ENCODE results near the gene SYK. TPM values are rescaled to one million over a fixed set of nuclear protein-coding genes. Genes with fewer than 3 reads are reported as not detected.
"Not testable (repeated sequence)": the region's sequence is repeated elsewhere in the genome, so short reads cannot be mapped to it uniquely, and the experiment has no call there.

The SYK gene
- total RNA-seq, 1 donor from 2014 or later, result 42.9 TPM

DNA sequence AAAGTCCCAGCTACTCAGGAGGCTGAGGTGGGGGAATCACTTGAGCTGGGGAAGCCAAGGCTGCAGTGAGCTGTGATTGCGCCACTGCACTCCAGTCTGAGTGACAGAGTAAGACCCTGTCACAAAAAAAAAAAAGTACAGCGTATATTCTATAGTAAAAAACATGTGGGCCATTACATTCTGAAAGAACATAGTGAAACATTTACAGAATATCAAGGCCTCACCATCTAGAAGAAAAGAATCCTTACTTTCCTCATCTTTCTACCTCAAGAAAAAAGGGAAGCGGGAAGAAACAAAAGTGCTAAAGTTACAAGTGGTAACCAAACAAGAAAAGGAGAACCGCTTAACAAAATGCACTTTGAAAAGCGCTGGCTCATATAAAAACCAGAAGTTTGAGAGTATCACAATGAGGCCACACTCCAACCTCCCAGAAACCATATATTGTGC is 5.7 kb upstream of the SYK start:
- DNase-seq (ENCODE audit: low spot score), result no peak

DNA sequence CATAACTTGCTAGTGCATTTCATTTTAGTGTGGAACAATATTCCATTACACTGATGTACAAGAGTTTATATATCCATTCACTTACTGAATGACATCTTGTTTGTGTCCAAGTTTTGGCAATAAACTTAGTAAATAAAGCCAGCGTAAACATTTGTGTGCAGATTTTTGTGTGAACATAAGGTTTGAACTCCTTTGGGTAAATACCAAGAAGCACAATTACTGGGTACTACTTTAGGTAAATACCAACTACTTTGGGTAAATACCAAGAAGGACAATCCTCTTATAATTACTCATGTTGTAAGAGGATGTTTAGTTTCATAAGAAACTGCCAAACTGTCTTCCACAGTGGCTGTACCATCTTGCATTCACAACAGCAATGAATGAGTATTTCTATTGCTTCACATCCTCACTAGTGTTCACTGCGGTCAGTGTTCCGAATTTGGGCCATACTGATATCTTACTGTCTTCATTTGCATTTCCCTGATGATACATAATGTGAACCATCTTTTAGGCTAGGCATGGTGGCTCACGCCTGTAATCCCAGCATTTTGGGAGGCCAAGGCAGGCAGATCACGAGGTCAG is 2.3 kb upstream of the SYK start:
- DNase-seq (ENCODE audit: low spot score), result no peak

DNA sequence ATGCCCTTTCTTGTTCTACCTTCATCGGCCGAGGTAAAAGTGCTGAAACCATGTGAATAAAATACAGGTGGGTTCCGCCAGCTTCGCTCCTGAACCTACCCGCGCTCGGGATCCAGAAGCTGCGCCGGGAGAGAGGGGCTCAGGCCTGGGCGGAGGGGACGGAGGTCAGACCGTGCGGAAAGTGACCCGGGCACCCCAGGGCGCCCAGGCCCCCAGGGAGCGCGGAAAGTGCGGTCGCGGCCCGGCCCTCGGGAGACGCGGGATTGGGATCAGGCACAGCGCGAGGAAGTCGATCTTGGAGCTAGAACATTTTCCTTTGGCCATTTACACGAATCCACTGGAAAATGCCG is 329 bp downstream of the SYK start:
- DNase-seq (ENCODE audit: low spot score), result no peak

DNA sequence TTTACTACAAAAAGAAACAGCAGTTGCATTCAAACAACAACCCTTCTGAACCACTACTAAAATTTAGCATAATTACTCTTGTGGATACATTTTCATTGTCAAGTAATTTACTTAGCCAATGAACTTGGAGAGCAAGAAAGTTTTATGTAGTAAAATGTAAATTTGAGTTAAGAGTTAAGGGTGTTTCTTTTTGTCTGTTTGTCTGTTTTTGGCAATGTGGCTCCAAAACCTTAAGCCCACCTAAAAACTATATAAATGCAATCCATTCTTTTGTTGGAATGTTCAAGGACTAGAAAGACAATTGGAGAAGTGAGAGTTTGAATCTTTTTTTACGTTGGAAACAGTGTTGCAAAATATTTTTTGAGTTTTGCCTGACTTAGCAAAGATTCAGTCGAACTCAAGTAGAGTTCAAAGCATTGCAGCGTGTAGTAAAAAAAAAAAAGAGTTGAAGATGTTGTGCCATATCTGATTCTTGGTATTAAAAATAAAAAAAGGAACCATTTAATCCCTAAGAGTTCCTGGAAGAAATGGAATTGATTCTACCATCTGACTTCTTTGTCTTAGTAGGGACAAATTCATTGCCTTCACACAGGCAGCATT is 867 bp downstream of the SYK start:
- no peak for DNase-seq (ENCODE audit: low spot score)

DNA sequence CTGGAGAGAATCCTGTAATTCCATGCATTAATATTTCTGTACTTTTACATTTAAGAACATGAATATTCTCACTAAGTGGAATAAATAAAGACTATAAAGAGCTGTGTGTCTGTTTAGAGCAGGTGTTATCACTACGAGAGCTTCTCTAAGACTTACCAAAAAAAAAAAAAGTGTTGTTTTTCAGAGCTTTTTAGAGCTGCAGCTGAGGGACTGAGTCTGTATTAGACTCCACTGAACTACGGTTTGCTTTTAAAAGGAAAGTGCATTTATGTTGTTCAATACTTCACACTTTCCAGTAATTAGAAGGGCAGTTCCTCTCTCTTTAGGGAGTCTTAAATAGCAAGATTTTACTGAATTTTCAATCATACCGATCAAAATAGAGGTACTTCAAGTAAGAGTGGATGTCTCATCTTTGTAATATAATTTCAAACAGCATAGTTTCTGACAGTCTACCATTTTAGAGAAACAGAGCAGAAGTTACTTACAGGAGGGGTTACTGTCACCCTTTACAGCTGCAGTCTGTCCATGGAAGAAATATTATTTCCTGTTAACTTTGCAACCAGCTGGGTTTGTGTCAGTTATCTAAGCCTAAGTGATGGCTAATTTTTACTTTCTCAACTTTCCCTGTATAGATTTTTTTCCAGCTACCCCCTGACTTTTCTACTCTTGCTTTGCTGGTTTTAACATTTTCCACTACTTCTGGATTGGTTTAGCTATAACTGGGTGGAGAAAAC is 2.4 kb downstream of the SYK start:
- DNase-seq (ENCODE audit: low spot score), result no peak

DNA sequence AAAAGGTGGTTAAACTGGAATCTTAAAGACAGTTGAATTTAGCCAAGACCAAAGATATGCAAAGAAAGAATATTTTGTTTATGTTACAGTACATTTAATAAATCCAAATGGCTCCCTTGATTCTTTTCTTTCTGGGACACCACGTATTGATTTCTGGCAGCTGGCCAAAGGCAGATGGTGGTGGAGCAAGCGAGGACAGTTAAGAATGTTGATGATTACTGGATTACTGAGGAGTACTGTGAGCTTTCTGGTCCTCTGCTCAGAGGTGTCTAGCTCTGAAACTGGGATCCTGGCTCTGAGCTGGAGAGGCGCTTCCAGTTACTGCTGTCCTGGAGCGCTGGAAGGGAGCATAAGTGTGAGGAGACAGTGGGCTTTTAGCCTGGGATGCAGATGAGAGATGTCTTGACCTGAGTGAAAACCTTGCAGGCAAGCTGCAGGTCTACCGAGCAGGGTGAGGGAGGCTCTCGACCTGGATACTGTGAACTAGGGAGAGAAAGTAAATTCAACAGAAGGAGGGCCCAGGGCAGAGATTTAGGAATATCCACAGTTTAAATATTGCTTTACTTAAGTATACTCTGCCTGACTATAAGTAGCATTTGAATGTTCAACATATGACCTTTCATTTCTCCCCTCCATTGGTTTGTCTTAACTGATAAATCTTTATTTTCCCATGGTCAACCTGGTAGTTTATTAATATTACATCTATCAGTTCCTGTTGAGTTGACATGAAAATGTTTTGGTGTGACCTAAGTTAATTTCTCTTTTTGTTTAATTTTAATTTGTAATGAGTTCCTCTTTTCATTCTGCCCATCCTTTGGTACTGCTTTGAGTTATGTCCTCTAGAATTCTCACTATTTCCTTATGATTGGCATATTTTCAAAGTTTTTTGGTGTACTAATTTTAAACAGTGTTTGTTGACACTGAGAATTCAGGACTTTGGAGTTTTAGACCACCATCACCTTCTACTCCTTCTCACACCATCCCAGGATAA is 3.7 kb downstream of the SYK start:
- no peak for DNase-seq (ENCODE audit: low spot score)

DNA sequence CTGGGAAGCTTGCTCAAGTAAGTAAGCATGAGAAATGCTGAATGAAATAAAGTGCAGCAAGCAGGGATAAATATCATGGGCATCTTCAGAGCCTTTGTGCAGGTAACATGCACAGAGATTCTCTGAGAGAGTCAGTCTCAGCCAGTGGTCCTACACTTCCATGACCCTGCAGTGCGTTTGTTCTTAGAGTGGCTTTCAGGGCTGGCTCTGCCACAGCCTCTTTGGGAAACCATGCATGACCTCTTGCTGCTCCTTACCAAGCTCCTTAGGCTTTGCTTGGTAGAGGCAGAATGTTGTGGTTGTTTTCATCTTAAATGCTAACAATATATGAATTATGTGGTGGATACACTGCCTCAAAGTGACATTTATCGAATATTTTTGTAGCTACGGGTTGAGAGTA is 5.4 kb downstream of the SYK start:
- DNase-seq (ENCODE audit: low spot score), result no peak

DNA sequence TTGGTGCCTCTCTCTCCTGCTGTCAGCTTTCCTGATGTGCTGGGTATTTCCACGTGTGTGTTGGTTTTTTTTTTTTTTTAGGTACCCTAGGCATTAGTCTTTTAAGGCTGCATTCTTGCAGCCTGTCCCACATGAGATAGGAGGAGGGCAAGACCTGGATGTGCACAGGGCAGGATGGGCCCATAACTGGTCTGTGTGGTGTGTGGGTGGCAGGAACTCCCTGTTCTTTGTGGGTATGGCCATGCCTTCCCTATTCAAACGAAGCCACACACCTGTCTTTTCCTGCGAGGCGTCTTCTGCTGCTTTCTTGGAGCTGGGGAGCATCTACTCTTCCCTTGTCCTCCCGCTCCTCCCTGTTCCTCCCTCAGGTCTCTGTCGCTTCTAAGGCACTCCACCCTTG is 6.8 kb downstream of the SYK start:
- no peak for DNase-seq (ENCODE audit: low spot score)

DNA sequence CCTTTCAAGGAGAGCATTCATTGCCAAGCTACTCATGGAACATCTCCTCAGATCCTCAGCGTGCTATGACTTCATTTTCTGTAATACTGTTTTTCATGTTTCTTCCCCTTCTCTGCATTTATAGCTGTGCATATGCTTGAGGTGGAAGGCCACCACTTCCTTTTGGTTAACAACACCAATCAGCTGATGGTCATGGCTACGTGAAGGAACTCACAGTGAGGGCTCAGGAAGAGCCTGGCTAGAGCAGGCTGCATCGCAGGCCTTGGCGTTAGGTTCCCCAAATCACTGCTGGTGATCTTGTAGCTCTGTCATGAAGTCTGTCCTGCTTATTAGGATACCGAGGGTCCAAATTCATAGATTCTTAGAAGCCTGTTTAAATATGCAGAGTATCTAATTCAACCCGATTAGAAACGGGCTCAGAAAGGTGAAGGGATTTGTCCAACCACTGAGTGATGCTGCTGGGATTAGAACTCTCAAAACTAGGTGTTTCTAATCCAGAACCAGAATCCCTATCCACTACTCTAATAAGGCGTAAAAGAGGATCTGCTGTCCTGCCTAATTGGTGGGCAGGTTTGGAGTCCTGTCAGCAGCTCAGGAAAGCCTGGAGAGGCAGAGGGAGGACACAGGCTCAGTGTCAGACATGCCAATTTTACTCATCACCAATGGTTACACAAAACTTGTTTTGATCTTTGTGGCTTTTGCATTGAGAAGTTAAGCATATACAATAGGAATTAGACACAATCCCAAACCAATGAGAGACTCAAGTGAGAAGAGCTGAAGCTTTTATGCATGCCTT is 7.5 kb downstream of the SYK start:
- peak; percentile 20 for DNase-seq (ENCODE audit: low spot score)

DNA sequence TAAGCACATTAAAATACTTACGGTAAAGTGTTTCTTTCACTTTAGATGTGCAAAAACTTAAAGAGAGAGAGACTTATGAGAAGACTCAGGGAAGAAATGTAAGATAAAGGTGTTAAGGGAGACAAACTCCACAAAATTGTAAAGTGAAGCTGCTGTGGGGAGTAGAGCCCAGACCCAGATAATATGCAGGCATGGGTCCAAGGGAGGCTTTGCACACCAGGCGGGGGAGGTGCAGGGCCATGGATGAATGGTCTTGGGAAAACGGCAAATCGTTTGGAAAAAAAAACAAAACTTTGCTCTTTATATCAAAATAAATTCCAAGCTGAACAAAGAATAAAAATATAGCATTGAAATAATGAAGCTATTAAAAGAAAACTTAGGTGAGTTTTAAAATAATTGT is 9.1 kb downstream of the SYK start:
- DNase-seq (ENCODE audit: low spot score), result no peak

DNA sequence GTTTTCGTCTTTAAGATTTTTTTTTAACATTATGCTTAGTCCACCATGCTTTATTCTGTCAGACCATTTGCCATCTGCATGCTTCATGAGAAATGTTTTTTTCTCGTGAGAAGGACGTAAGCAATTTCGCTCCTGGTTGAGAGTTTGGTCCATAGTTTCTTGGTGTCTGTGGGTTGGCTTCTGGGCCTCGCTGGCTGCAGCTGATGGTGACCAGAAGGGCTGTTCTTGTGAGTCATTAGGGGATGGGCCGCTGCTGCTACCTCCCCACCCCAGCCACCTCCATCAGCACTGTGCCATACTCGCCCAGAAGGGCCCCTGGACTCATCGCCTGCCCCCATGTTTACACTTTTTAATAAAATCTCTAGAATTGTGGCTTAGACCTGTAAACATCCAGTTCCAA is 11.4 kb downstream of the SYK start:
- no peak for DNase-seq (ENCODE audit: low spot score)

DNA sequence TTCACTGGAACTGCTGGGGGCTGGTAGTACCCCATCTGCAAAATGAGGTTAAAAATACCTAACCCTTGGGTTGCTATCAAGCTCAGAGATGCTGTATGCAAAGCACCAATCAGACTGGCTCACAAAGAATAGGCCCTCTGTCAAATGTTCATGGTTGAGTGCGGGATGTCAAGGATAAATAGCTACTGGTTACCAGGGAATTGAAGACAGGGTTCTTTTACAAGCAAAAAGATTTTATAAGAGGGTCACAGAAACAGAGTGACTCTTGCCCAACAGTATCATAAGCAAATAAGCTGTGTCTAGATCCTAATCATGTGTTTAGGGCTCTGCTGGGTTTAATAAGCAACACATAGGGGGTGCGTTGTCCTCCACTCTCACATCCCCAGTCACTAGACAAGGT is 11.9 kb downstream of the SYK start:
- DNase-seq (ENCODE audit: low spot score), result no peak

DNA sequence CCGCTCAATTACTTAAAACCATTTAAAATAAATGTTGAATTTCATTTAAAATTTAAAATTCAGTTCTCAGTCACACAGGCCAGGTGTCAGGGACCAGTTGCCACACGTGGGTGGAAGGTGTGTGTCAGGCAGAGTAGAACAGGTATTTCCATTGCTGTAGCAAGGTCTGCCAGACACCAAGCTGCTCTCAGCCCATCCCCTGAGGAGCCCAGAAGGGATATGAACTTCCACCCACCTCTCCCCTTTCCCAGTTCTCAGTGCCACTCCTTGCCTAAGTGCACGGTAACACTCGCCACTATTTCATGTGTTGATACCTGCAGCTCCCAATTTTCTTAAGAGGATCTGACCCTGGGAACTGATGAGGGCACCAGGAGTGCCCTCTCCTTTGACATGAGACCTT is 12.7 kb downstream of the SYK start:
- no peak for DNase-seq (ENCODE audit: low spot score)

DNA sequence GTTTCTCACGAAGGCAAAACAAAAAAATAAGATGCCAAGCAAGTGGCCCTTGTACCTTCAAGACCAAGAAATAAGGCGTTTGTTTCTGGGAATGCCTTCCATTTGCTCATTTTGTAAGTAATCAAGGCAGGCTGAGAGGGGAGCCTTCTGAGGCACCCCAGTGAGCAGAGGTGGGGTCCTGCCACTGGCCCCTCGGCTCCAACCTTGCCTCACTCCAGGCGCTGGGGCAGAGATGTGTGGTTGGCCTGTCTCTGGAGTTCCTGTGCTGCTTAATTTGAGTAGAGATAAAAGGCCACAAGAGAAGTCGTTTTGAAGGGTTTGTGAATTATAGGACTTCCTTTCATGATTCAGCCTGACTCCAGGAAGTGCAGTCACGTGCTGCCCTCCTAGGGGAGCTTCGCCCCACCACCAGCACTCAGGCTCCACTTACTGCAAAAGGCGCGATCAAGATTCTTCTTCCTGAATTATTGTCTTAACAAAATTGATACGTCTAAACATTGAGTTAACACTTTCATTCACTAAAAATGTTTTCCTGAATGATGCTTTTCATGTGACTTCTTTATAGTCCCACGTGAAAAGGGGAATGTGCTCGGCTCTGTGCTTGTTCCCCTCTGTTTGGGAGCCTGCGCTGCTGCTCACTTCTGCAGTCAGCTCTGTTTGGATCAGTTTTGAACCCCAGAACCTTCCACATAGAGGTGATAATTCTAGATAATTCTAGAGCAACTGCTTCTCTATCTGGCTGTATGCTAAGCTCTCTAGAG is 13.7 kb downstream of the SYK start:
- DNase-seq (ENCODE audit: low spot score), result peak; percentile 29

DNA sequence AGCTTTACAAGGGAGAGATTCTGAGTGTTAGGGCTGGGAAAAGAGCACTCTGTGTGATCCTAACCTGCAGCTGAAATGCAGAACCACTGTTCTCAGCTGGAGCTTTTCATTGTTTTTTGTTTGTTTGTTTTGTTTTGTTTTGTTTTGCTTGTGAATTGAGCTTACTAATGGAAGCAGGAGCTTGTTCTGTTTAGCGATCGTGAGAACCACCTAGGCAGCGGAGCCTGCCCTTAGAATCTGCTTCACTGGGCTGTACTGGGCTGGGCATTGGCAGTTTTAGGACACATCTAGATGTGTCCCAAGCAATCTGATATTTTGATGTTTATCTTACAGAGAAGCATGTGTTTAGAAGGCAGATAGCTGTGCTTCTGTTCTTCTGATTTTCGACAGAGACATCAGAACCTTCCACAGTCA is 14.3 kb downstream of the SYK start:
- no peak for DNase-seq (ENCODE audit: low spot score)

DNA sequence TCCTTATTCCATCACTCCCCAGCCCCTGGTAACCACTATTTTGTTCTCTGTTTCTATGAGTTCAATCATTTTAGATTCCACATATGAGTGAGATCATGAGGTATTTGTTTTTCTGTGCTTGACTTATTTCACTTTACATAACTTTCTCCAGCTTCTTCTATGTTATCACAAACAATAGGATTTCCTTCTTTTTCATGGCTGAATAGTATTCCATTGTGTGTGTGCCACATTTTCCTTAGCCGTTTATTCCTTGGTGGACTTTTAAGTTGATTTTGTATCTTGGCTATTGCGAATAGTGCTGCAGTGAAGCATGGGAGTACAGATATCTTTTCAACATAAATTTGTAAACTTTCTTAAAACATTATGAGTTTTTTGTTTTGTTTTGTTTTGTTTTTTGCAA is 15.1 kb downstream of the SYK start:
- DNase-seq (ENCODE audit: low spot score), result no peak

DNA sequence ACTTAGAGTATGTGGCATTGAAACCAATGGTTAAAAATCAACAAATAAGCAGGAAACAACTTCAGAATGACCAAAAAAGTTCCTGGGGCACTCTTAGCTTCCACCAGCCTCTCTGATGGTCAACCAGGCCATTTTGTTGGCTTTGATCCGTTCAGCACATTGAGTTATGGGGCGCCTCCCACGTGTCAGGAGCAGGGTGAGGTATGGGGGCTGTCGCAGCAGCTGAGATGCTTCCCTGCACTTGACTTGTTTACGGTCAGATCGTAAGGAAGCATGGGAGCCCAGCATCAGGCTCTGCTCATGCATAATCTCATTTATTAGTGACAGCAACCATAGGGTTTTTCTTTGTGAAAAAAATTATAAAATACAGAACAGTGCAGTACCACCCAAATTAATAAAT is 16.7 kb downstream of the SYK start:
- no peak for DNase-seq (ENCODE audit: low spot score)

DNA sequence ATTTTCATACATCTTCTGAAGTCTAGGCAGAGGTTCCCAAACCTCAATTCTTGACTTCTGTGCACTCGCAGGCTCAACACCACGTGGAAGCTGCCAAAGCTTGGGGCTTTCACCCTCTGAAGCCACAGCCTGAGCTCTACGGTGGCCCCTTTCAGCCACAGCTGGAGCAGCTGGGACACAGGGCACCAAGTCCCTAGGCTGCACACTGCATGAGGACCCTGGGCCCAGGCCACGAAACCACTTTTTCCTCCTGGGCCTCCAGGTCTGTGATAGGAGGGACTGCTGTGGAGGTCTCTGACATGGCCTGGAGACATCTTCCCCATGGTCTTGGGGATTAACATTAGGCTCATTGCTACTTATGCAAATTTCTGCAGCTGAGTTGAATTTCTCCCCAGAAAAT is 18.8 kb downstream of the SYK start:
- not testable (repeated sequence) for DNase-seq (ENCODE audit: low spot score)

DNA sequence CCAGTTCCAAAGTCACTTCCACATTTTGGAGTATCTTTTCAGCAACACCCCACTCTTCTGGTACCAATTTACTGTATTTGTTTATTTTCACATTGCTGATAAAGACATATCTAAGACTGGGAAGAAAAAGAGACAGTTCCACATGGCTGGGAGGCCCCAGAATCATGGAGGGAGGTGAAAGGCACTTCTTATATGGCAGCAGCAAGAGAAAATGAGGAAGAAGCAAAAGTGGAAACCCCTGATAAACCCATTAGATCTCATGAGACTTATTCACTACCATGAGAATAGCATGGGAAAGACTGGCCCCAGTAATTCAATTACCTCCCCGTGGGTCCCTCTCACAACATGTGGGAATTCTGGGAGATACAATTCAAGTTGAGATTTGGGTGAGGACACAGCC is 19.6 kb downstream of the SYK start:
- DNase-seq (ENCODE audit: low spot score), result not testable (repeated sequence)

DNA sequence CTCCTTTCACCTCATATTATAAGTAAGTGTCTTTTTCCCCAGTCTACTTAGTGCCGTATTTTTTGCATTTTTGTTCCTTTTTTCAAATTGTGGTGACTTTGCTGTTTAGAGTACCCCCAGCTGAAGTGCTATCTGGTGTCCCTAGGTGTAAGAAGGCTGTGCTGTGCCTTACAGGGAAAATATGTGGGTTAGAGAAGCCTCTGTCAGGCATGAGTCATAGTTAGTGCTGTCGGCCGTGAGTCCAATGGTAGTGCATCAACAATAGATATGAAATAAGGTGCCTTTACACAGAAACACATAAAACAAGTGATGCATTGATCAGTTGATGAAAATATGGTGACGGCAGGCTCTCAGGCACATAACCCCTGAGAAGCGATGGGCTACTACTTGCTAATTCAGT is 20.1 kb downstream of the SYK start:
- no peak for DNase-seq (ENCODE audit: low spot score)

DNA sequence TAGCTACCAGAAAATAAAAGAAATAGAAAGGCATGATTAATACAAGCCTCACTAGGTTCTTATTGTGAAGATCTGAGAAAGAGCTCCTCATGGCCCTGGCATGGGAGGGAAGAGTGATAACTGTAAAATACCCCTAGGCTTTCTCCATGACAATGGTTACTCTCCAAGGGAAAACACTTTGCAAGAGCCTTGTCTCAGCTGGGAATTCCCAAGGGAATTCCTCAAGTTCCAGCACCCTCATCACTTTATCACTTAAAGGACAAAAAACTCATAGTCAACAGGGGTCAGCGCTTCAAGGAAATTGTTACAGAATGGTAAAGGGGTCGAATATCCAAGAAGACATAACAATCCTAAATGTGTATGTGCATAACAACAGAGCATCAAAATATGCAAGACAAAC is 21.2 kb downstream of the SYK start:
- DNase-seq (ENCODE audit: low spot score), result no peak

Data from mucosa of gallbladder (tissue), 1 donor.